Stomach (tissue), 4 donors: ENCODE data around the gene PDCD10.

Experiments used
- EP300 ChIP-seq: sonication (generic); formaldehyde crosslinking; IDR thresholded peaks from one replicate; pipeline ENCODE4 v1.6.1; 2017; ENCODE audit warnings: antibody characterized with exemption
- POLR2A ChIP-seq, 4 donors: fragments of 450-650 bp; IDR thresholded peaks; one replicate each; pipeline ENCODE4 v1.6.1; 2016; ENCODE audit warnings: antibody characterized with exemption in 4 of 4, control low read depth in 2 of 4, mild to moderate bottlenecking in 1 of 4, moderate library complexity in 1 of 4
- TF ChIP-seq, protein P1 (sequence below), 7 experiments: fragments of 450-650 bp in 4 of 7; fragments of 200-600 bp in 3 of 7; sonication (generic) in 3 of 7; IDR thresholded peaks; one replicate each; pipeline ENCODE4 v1.5.1; 2016 to 2019; ENCODE audit warnings: antibody characterized with exemption in 7 of 7, control low read depth in 2 of 7, mild to moderate bottlenecking in 1 of 7

DNA sequence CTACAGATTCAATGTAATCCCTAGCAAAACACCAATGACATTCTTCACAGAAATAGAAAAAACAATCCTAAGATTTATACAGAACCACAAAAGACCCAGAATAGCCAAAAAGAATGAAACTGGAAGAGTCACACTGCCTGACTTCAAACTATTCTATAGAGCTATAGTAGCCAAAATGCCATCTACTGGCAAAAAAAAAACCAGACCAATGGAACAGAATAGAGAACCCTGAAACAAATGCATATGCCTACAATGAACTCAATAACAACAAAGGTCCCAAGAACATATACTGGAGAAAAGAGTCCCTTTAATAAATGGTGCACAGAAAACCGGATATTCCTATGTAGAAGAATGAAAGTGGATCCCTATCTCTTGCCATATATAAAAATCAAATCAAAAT is 19.8 kb downstream of the PDCD10 start:
- TF ChIP-seq, protein P1, sequence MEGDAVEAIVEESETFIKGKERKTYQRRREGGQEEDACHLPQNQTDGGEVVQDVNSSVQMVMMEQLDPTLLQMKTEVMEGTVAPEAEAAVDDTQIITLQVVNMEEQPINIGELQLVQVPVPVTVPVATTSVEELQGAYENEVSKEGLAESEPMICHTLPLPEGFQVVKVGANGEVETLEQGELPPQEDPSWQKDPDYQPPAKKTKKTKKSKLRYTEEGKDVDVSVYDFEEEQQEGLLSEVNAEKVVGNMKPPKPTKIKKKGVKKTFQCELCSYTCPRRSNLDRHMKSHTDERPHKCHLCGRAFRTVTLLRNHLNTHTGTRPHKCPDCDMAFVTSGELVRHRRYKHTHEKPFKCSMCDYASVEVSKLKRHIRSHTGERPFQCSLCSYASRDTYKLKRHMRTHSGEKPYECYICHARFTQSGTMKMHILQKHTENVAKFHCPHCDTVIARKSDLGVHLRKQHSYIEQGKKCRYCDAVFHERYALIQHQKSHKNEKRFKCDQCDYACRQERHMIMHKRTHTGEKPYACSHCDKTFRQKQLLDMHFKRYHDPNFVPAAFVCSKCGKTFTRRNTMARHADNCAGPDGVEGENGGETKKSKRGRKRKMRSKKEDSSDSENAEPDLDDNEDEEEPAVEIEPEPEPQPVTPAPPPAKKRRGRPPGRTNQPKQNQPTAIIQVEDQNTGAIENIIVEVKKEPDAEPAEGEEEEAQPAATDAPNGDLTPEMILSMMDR (IDR thresholded peaks at IDR 0.05), result no peak
- TF ChIP-seq EP300 (no peak), POLR2A (IDR thresholded peaks at IDR 0.05) (no peak)
